CD4-positive, alpha-beta T cell treated with Interleukin-2 at 100 ng/mL for 4 hours (primary cell): ENCODE results near the gene PCSK7.
"Not testable (repeated sequence)": the region's sequence is repeated elsewhere in the genome, so short reads cannot be mapped to it uniquely, and the experiment has no call there.

Experiments
- DNase-seq: peaks from one replicate; pipeline ENCODE4 v3.0.0-alpha.2; 2020; ENCODE audit warnings: low spot score

PCSK7 gene

GRCh38 chr11:117217141-117218084, 14.5 kb downstream of the PCSK7 start:
- no peak for DNase-seq

GRCh38 chr11:117214404-117215110, 17.3 kb downstream of the PCSK7 start:
- no peak for DNase-seq

GRCh38 chr11:117212697-117213355, 19.0 kb downstream of the PCSK7 start:
- no peak for DNase-seq

- DNase-seq = no peak
Measured at GRCh38 chr11:117210620-117211019, 21.3 kb downstream of the PCSK7 start.

GRCh38 chr11:117209351-117210125, 22.3 kb downstream of the PCSK7 start:
- DNase-seq = not testable (repeated sequence)

GRCh38 chr11:117208710-117209109, 23.2 kb downstream of the PCSK7 start:
- not testable (repeated sequence) for DNase-seq

GRCh38 chr11:117207481-117207880, 24.4 kb downstream of the PCSK7 start:
- DNase-seq = not testable (repeated sequence)

- DNase-seq = not testable (repeated sequence)
Measured at GRCh38 chr11:117206859-117207258, 25.0 kb downstream of the PCSK7 start.

- not testable (repeated sequence) for DNase-seq
Measured at GRCh38 chr11:117206111-117206510, 25.8 kb downstream of the PCSK7 start.

- no peak for DNase-seq
Measured at GRCh38 chr11:117205211-117205818, 26.6 kb downstream of the PCSK7 start.

- DNase-seq = no peak
Measured at GRCh38 chr11:117204283-117205080, 27.4 kb downstream of the PCSK7 start.

- DNase-seq = no peak
Measured at GRCh38 chr11:117203069-117203407, 28.8 kb downstream of the PCSK7 start.

- DNase-seq = no peak
Measured at GRCh38 chr11:117202386-117203068, 29.3 kb downstream of the PCSK7 start.

- no peak for DNase-seq
Measured at GRCh38 chr11:117201658-117202305, 30.1 kb downstream of the PCSK7 start.

GRCh38 chr11:117200813-117201657, 30.8 kb downstream of the PCSK7 start:
- no peak for DNase-seq

- no peak for DNase-seq
Measured at GRCh38 chr11:117199916-117200812, 31.7 kb downstream of the PCSK7 start.
